Right cardiac atrium (tissue), 5 donors: ENCODE data around the gene WDR77. TPM values are rescaled to one million over a fixed set of nuclear protein-coding genes. Genes with fewer than 3 reads are reported as not detected.

Experiments used
- ATAC-seq, 2 donors: fragments of 200-7000 bp; cut with Tn5 transposase; one replicate each; pipeline versions ENCODE4 v1.8.0 to v1.9.1; 2020; ENCODE audit warnings: moderate library complexity in 2 of 2, mild to moderate bottlenecking in 1 of 2
- DNase-seq, 3 donors: peaks; one replicate each; pipeline ENCODE4 v3.0.0-alpha.2; 2020
- H3K27ac ChIP-seq: one replicate; pipeline ENCODE4 v1.5.1; 2013; ENCODE audit warnings: mild to moderate bottlenecking, low read length, control low read depth, moderate library complexity
- H3K27me3 ChIP-seq: one replicate; pipeline ENCODE4 v1.6.1; 2013; ENCODE audit not compliant: control insufficient read depth, insufficient read depth
- H3K4me1 ChIP-seq: one replicate; pipeline ENCODE4 v1.6.1; 2013; ENCODE audit warnings: low read length; ENCODE audit not compliant: control insufficient read depth, insufficient read depth
- H3K4me3 ChIP-seq: one replicate; pipeline ENCODE4 v1.5.1; 2013; ENCODE audit warnings: low read length, control low read depth
- H3K9me3 ChIP-seq: one replicate; pipeline ENCODE4 v1.6.1; 2013; ENCODE audit warnings: low read length; ENCODE audit not compliant: control insufficient read depth
- WGBS: extraction: QIAGEN DNeasy Blood & Tissue Kit; methylation state at CpG from one replicate; pipeline ENCODE4 v1.1.7; 2013; 5-methylcytosine and 5-hydroxymethylcytosine counted together
- intact Hi-C, 4 donors: fragments of 100-400 bp; cut with DNase I; formaldehyde crosslinking; loops; one replicate each; pipeline versions ENCODE4 v1.11.0 to v1.14.0; 2022 to 2023
- long read RNA-seq, 4 donors: library from polyadenylated mRNA; unstranded; transcript quantifications; one replicate each; pipeline ENCODE4 v2.0.0, GENCODE V29; 2020 to 2021
- polyA plus RNA-seq: library from polyadenylated mRNA; stranded (reverse); fragments of 200-250 nt; gene quantifications from one replicate; pipeline ENCODE4 v1.2.3, GENCODE V29; 2013
- total RNA-seq, 4 donors: library from RNA; stranded (reverse); fragmentation: NEBNext Ultra II Directional; extraction: Animal tissue kit (Norgen Biotek cat#: 25700); gene quantifications; one replicate each; pipeline ENCODE4 v1.2.1, GENCODE V29; 2021
- donor health status: healthy with polysubstance abuse.
- donor health status: DM: no; HTN: yes; CAD: no.
- donor health status: DM: no; HTN: no; CAD: no.
- donor health status: DM: no; HTN: yes; CAD: no; lungs with severe emphysema.
- donor health status: DM: yes; HTN: yes; CAD: no.

WDR77 gene
- 10 to 100 TPM; 24.1 to 29.2 (median 27.9) TPM for total RNA-seq
- 28.2 TPM for polyA plus RNA-seq
- long read RNA-seq, donor 1, transcript WDR77-201 (10 exons, 2,576 nt) = major isoform, 98 of 110 reads
- long read RNA-seq, donor 1, partial matches to known transcripts = 2 of 110 reads
- long read RNA-seq, donor 1, other reads (novel, unspliced or antisense) = 10 of 110 reads
- long read RNA-seq, donor 2, transcript WDR77-201 (10 exons, 2,576 nt) = major isoform, 38 of 42 reads
- long read RNA-seq, donor 2, partial matches to known transcripts = 3 of 42 reads
- long read RNA-seq, donor 2, other reads (novel, unspliced or antisense) = 1 of 42 reads
- long read RNA-seq, donor 3, transcript WDR77-201 (10 exons, 2,576 nt) = major isoform, 185 of 227 reads
- long read RNA-seq, donor 3, partial matches to known transcripts = 22 of 227 reads
- long read RNA-seq, donor 3, other reads (novel, unspliced or antisense) = 20 of 227 reads
- long read RNA-seq, donor 4, transcript WDR77-201 (10 exons, 2,576 nt) = major isoform, 32 of 41 reads
- long read RNA-seq, donor 4, partial matches to known transcripts = 2 of 41 reads
- long read RNA-seq, donor 4, other reads (novel, unspliced or antisense) = 7 of 41 reads

DNA sequence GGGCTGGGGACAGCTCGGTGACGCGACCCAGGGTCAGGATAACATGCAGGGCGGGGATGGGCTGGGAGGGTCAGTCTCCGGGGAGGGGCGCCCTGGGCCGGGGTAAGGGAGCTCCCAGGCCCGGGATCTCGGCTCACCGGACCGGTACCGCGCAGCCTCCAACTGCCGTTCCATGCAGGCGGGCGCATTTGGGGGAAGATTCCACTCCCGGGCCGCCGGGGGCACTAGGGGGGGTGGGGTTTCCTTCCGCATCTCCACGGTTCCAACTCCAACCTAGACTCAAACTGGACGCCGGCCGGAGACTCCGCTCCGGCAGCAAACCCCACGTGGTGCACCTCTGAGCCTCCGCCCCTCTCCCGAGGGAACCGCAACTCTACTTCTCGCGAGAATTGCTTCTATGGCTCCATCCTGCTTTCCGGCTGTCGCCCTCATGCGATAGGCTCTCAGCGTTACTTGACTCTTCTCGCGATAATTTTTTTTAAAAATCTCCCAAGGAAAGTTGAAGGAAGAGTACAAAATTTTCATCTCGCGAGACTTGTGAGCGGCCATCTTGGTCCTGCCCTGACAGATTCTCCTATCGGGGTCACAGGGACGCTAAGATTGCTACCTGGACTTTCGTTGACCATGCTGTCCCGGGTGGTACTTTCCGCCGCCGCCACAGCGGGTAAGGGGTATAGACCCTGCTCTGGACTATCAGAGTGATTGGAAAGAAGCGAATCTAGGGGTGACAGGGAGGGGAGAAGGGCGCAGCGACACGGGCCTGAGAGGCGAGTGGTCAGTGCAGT, at the start of gene WDR77, which contains the start of gene ATP5PB:
Gene WDR77, minus strand, starts transcription at position 339 of the 785 bp plus-strand sequence. Its CDS starts 87 bp downstream, at position 252.
Gene ATP5PB, plus strand, starts transcription at position 547 of the 785 bp plus-strand sequence. Its CDS starts 78 bp downstream, at position 625.
- peak within 1 kb of the TSS; percentile 94 for H3K4me3 ChIP-seq
- H3K27me3 ChIP-seq = no peaks in the 10 kb centered on the region
- DNase-seq = peak; percentile 94 to 97 (median 96)
- under 1% methylated on average over 54 of the region's 54 CpGs for WGBS
- H3K27ac ChIP-seq = peak within 1 kb of the TSS; percentile 99
- peak; percentile 96 for ATAC-seq
- no peaks in the 10 kb centered on the region for H3K4me1 ChIP-seq
- H3K9me3 ChIP-seq = no peaks in the 10 kb centered on the region
- intact Hi-C loops = no loop called here

DNA sequence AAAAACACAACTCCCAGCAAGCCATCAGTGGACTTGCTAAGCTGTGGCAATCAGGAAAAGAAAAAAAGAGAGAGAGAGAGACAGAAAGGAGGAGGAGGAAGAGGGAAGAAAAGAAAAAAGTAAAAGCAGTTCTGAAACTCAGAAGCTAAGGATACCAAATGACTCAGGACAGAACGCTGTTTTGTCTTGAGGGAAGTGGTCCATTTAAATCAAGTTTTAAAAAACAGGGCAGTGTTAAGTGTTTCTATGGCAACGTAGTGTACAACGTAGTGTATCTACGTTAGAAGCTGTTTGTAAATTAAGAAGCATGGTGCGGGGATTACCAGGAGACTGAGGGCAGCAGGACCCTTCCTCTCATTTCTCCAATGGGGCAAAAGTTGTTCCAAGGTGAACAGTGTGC, 48.5 kb upstream of the WDR77 start:
- intact Hi-C loops = no loop called here
- no peak for ATAC-seq
- no peak for DNase-seq
- 69% methylated on average over 5 of the region's 5 CpGs for WGBS
- Histone ChIP-seq H3K27me3 (no peaks in the 10 kb centered on the region), H3K4me3 (no peak overlapping the region), H3K9me3 (no peaks in the 10 kb centered on the region), H3K4me1 (no peaks in the 10 kb centered on the region), H3K27ac (no peak overlapping the region)

GRCh38 chr1:111496398-111496797, 47.3 kb upstream of the WDR77 start:
- no peaks in the 10 kb centered on the region for H3K9me3 ChIP-seq
- DNase-seq (no peak), ATAC-seq (no peak)
- no peaks in the 10 kb centered on the region for H3K4me1 ChIP-seq
- WGBS = 83% methylated on average over 4 of the region's 4 CpGs
- intact Hi-C loops = no loop called here
- no peak overlapping the region for H3K27ac ChIP-seq
- H3K27me3 ChIP-seq = no peaks in the 10 kb centered on the region
- H3K4me3 ChIP-seq = no peak overlapping the region

DNA sequence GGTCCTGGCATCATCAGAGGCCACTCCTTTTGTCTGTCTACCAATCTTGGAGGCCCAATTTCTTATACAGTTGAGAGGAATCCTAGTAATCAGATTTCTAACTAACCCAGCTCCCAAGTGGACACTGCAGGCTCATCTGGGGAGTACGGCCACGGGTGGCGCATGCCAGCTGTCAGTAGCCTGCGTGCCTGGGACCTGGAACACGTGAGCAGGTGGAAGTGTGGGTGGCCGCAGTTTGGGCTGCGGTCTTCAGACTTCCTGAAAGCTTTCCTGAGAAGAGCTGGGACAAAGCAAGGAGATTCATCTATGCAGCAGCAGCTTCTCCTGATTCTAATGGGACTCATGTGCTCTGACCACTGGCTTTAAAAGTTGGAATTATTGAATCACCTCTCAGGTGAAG, 42.0 kb upstream of the WDR77 start:
- Histone ChIP-seq H3K27me3 (no peaks in the 10 kb centered on the region), H3K27ac (peak overlapping the region; percentile 4), H3K9me3 (no peaks in the 10 kb centered on the region), H3K4me3 (no peak overlapping the region), H3K4me1 (no peaks in the 10 kb centered on the region)
- 84% methylated on average over 7 of the region's 7 CpGs for WGBS
- intact Hi-C loops = no loop called here
- DNase-seq (no peak), ATAC-seq (no peak)

- H3K27ac ChIP-seq = peak overlapping the region; percentile 12
- WGBS = 86% methylated on average over 4 of the region's 4 CpGs
- no peaks in the 10 kb centered on the region for H3K9me3 ChIP-seq
- H3K4me3 ChIP-seq = no peak overlapping the region
- ATAC-seq = no peak
- H3K4me1 ChIP-seq = no peaks in the 10 kb centered on the region
- intact Hi-C loops = no loop called here
- DNase-seq = no peak
- no peaks in the 10 kb centered on the region for H3K27me3 ChIP-seq
Measured at GRCh38 chr1:111490220-111490619, 41.2 kb upstream of the WDR77 start.

DNA sequence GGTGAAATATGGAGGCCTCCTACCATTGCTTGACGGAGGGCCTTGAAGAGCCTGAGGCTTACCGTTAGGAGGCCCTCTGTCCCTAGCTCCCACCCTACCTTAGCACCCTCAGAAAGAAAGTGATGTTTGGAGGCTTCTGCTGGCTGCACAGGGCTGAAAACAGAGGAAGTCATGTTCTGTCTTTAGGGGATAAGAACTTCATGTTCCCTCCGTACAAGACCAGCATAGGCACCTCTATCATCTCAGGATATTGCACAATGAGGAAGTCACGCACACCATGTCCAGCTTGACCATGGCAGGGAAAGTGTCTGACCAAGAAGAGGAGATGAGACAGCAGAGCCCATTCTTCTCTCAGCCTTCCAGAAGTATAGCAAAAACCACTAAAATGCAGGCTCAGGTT, 40.5 kb upstream of the WDR77 start:
- Histone ChIP-seq H3K4me3 (no peak overlapping the region), H3K27ac (peak overlapping the region; percentile 34), H3K4me1 (no peaks in the 10 kb centered on the region), H3K9me3 (no peaks in the 10 kb centered on the region), H3K27me3 (no peaks in the 10 kb centered on the region)
- peak; percentile 82 for ATAC-seq
- 74% methylated on average over 4 of the region's 4 CpGs for WGBS
- DNase-seq = peak in 1 of 3 donors; percentile 37
- intact Hi-C loops = loop anchor here (5.0 to 10.0 kb wide), 3 partner anchors 265 to 278 kb away; partner anchors contain the start of gene DDX20 (in 1 of the 4)

GRCh38 chr1:111488669-111489068, 39.6 kb upstream of the WDR77 start:
- intact Hi-C loops = loop anchor here (5.0 to 10.0 kb wide), 3 partner anchors 266 to 279 kb away; partner anchors contain the start of gene DDX20 (in 1 of the 4)
- no peaks in the 10 kb centered on the region for H3K4me1 ChIP-seq
- no peaks in the 10 kb centered on the region for H3K27me3 ChIP-seq
- WGBS = 94% methylated on average over 9 of the region's 9 CpGs
- no peak for ATAC-seq
- no peak overlapping the region for H3K4me3 ChIP-seq
- no peak for DNase-seq
- no peaks in the 10 kb centered on the region for H3K9me3 ChIP-seq
- no peak overlapping the region for H3K27ac ChIP-seq

- Histone ChIP-seq H3K4me1 (no peaks in the 10 kb centered on the region), H3K27me3 (no peaks in the 10 kb centered on the region), H3K4me3 (no peak overlapping the region), H3K27ac (no peak overlapping the region), H3K9me3 (no peaks in the 10 kb centered on the region)
- intact Hi-C loops = loop anchor here (5.0 to 10.0 kb wide), 3 partner anchors 268 to 280 kb away; partner anchors contain the start of gene DDX20 (in 1 of the 4)
- 80% methylated on average over 6 of the region's 6 CpGs for WGBS
- ATAC-seq (no peak), DNase-seq (no peak)
Measured at GRCh38 chr1:111487133-111487532, 38.1 kb upstream of the WDR77 start.

- H3K4me1 ChIP-seq = no peaks in the 10 kb centered on the region
- no peak for ATAC-seq
- intact Hi-C loops = loop anchor here (5.0 to 10.0 kb wide), 3 partner anchors 268 to 281 kb away; partner anchors contain the start of gene DDX20 (in 1 of the 4)
- H3K27ac ChIP-seq = no peak overlapping the region
- H3K4me3 ChIP-seq = no peak overlapping the region
- no peaks in the 10 kb centered on the region for H3K9me3 ChIP-seq
- H3K27me3 ChIP-seq = no peaks in the 10 kb centered on the region
- WGBS = 98% methylated on average over 7 of the region's 7 CpGs
- DNase-seq = no peak
Measured at GRCh38 chr1:111486431-111486830, 37.4 kb upstream of the WDR77 start.

- intact Hi-C loops = loop anchor here (5.0 to 10.0 kb wide), 3 partner anchors 270 to 283 kb away; partner anchors contain the start of gene DDX20 (in 1 of the 4)
- DNase-seq = no peak
- no peak overlapping the region for H3K27ac ChIP-seq
- no peaks in the 10 kb centered on the region for H3K4me1 ChIP-seq
- no peak for ATAC-seq
- H3K27me3 ChIP-seq = no peaks in the 10 kb centered on the region
- no peaks in the 10 kb centered on the region for H3K9me3 ChIP-seq
- H3K4me3 ChIP-seq = no peak overlapping the region
Measured at GRCh38 chr1:111484391-111485026, 35.5 kb upstream of the WDR77 start.
